Upper lobe of left lung (tissue), 4 donors: Measurements from ENCODE around the gene TMEM97.
"Not testable (repeated sequence)": the region's sequence is repeated elsewhere in the genome, so short reads cannot be mapped to it uniquely, and the experiment has no call there.

Experiments
- CTCF ChIP-seq, 6 experiments: fragments of 450-650 bp in 4 of 6; fragments of 200-600 bp in 2 of 6; sonication (generic) in 2 of 6; IDR thresholded peaks; one replicate each; pipeline ENCODE4 v1.5.1; 2016 to 2019; ENCODE audit warnings: antibody characterized with exemption in 6 of 6
- EP300 ChIP-seq, 4 donors: sonication (generic); formaldehyde crosslinking; IDR thresholded peaks; one replicate each; pipeline ENCODE4 v1.5.1; 2017; ENCODE audit warnings: antibody characterized with exemption in 4 of 4, control low read depth in 2 of 4

GRCh38 chr17:28292878-28293277 is 26.1 kb upstream of the TMEM97 start:
- TF ChIP-seq CTCF, EP300 (IDR thresholded peaks at IDR 0.05): not testable (repeated sequence)
